Osteoblast (primary cell): ENCODE measurements around the gene FAM186B. TPM values are rescaled to one million over a fixed set of nuclear protein-coding genes. Genes with fewer than 3 reads are reported as not detected.
A peak's percentile ranks its signal among the peaks of the same experiment; 100 is the strongest.

Experiments
- DNase-seq: peaks from one replicate; pipeline ENCODE4 v3.0.0; 2011; ENCODE audit warnings: low spot score, mixed read lengths; ENCODE audit not compliant: insufficient read length; ENCODE audit errors: missing footprints
- H2AFZ ChIP-seq: 2 replicates; pipeline ENCODE4 v1.6.0; 2011; ENCODE audit warnings: mild to moderate bottlenecking, low read length
- H3K27ac ChIP-seq: 2 replicates; pipeline ENCODE4 v1.5.1; 2011; ENCODE audit warnings: mild to moderate bottlenecking, low read depth, low read length, moderate library complexity
- H3K27me3 ChIP-seq: 2 replicates; pipeline ENCODE4 v1.6.0; 2012; ENCODE audit warnings: mild to moderate bottlenecking, control low read depth, inconsistent platforms, low read length, moderate library complexity; ENCODE audit not compliant: insufficient read depth
- H3K36me3 ChIP-seq: 2 replicates; pipeline ENCODE4 v1.5.1; 2011; ENCODE audit warnings: mild to moderate bottlenecking, low read length, control low read depth, moderate library complexity; ENCODE audit not compliant: insufficient read depth
- H3K4me1 ChIP-seq: 2 replicates; pipeline ENCODE4 v1.5.1; 2011; ENCODE audit warnings: mild to moderate bottlenecking, low read length, control low read depth, moderate library complexity; ENCODE audit not compliant: insufficient read depth
- H3K4me2 ChIP-seq: 2 replicates; pipeline ENCODE4 v1.6.0; 2011; ENCODE audit warnings: mild to moderate bottlenecking, low read length; ENCODE audit not compliant: insufficient read depth
- H3K4me3 ChIP-seq: fragments of 200-600 bp; sonication (generic); 3 replicates; pipeline ENCODE4 v1.5.1; 2012; ENCODE audit warnings: mild to moderate bottlenecking, low read length, inconsistent platforms; ENCODE audit not compliant: insufficient read depth
- H3K79me2 ChIP-seq: 2 replicates; pipeline ENCODE4 v1.6.0; 2012; ENCODE audit warnings: mild to moderate bottlenecking, low read length, control low read depth, inconsistent platforms; ENCODE audit not compliant: insufficient read depth
- H3K9me3 ChIP-seq: 2 replicates; pipeline ENCODE4 v1.5.1; 2011; ENCODE audit warnings: low read depth, low read length, control low read depth
- H4K20me1 ChIP-seq: 2 replicates; pipeline ENCODE4 v1.6.0; 2012; ENCODE audit warnings: mild to moderate bottlenecking, low read length, control low read depth; ENCODE audit not compliant: insufficient read depth
- total RNA-seq: library from RNA; depleted of rRNA; stranded (reverse); fragments of >200 nt; gene quantifications from 2 replicates; pipeline ENCODE4 v1.2.3, GENCODE V29; 2012
- TF ChIP-seq, protein P1 (sequence below): IDR thresholded peaks from 2 replicates; pipeline ENCODE4 v1.5.1; 2011; ENCODE audit warnings: mild to moderate bottlenecking, low read depth, low read length, moderate library complexity; ENCODE audit errors: extremely low read depth

FAM186B gene
- total RNA-seq, 1 donor: 0.72 TPM

DNA sequence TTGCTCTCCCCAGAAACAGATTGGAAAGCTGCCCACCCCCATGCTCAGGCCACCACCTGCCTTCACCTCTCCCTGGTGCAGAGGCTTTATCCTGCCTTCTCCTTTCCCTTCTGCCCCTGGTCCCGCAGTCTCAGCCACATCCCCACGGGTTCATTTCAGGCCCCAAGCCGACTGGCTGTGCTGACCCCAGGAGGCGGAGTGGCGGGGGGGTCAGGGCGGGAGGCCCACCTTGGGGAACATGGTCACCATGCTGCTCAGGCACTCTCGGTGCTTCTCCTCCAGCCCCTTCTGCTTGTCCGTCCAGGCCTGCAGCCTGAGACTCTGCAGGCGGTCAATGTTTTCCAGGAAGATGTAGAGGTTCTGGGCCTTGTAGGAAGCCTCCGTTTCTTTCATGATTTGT is 6.9 kb downstream of the FAM186B start:
- Histone ChIP-seq H3K4me2 (no peak overlapping the region), H2AFZ (no peak overlapping the region), H3K27ac (no peak overlapping the region)

DNA sequence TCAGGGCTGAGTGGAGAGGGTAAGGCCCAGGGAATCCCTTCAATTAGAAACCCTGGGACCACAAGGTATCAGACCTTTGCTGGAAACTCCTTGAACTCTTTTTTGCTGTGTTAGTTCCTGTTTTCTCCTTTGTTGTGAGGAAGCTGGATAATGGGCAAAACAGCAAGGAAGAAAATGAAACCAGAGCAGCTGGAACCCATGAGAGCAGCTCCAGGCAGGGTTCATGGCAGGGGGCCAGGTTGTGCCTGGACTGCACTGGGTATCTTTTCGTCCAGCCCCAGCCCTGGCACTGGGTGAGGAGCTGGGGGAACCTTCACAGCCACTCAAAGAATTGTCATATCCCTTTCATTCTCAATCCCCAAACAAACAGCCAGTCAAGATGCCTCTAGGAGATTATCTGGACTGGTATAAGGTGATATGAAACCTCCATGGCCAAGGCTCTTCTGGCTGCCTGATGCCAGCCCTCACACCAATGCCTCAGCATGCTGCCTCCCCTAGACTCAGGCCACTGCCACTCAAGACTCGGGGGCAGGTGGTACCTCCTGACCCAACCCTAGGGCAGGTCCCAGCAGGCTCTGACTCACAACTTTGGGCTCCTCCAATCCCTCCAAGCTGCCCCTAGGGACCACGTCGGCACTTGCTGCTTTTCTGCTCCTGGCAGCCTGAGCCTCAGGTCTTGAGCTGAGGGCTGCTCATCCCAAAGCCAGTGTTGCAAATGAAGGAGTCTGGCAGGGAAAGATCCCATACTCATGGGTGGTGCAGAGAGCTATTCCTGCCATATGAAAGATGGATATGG is 16.5 kb downstream of the FAM186B start:
- no peak overlapping the region for H2AFZ ChIP-seq
- H3K27me3 ChIP-seq: no peaks in the 10 kb centered on the region
- DNase-seq: no peak
- no peaks in the 10 kb centered on the region for H3K9me3 ChIP-seq
- no peaks in the 10 kb centered on the region for H3K79me2 ChIP-seq
- no peak overlapping the region for H3K4me3 ChIP-seq
- no peaks in the 10 kb centered on the region for H3K36me3 ChIP-seq
- H3K4me2 ChIP-seq: no peak overlapping the region
- TF ChIP-seq, protein P1, sequence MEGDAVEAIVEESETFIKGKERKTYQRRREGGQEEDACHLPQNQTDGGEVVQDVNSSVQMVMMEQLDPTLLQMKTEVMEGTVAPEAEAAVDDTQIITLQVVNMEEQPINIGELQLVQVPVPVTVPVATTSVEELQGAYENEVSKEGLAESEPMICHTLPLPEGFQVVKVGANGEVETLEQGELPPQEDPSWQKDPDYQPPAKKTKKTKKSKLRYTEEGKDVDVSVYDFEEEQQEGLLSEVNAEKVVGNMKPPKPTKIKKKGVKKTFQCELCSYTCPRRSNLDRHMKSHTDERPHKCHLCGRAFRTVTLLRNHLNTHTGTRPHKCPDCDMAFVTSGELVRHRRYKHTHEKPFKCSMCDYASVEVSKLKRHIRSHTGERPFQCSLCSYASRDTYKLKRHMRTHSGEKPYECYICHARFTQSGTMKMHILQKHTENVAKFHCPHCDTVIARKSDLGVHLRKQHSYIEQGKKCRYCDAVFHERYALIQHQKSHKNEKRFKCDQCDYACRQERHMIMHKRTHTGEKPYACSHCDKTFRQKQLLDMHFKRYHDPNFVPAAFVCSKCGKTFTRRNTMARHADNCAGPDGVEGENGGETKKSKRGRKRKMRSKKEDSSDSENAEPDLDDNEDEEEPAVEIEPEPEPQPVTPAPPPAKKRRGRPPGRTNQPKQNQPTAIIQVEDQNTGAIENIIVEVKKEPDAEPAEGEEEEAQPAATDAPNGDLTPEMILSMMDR: no peak
- H3K27ac ChIP-seq: no peak overlapping the region
- H3K4me1 ChIP-seq: peaks cover 4% of the 10 kb centered on the region
- H4K20me1 ChIP-seq: no peaks in the 10 kb centered on the region

More for the DNA sequence above, 6.9 kb downstream of the FAM186B start:
- no peaks in the 10 kb centered on the region for H3K79me2 ChIP-seq
- no peak overlapping the region for H3K4me3 ChIP-seq
- no peaks in the 10 kb centered on the region for H3K4me1 ChIP-seq
- H3K9me3 ChIP-seq: no peaks in the 10 kb centered on the region
- TF ChIP-seq, protein P1: no peak
- no peaks in the 10 kb centered on the region for H4K20me1 ChIP-seq
- no peak for DNase-seq
- H3K27me3 ChIP-seq: no peaks in the 10 kb centered on the region
- peaks cover 3% of the 10 kb centered on the region for H3K36me3 ChIP-seq

DNA sequence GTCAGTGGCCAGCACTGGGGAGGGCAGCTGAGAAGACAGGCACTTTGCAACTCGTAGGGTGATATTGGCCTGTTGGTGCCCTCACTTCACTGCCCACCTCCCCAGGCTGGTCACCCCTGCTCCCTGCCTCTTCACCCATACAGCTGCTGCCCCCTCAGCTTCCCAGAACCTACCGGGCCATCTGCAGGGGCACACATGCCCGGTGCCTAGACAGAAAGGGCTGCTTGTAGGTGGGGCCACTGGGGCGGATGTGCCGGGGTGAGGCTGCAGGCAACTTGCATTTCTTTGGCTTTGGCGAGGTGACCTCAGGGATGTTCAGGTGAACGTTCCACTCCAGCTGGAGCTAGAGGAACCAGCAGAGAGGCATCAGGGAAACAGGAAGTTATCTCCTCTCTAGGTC is 17.2 kb downstream of the FAM186B start:
- no peak overlapping the region for H2AFZ ChIP-seq
- H3K4me1 ChIP-seq: peaks cover 4% of the 10 kb centered on the region
- no peak overlapping the region for H3K4me3 ChIP-seq
- no peaks in the 10 kb centered on the region for H3K27me3 ChIP-seq
- H3K36me3 ChIP-seq: no peaks in the 10 kb centered on the region
- TF ChIP-seq, protein P1: no peak
- DNase-seq: no peak
- H3K27ac ChIP-seq: no peak overlapping the region
- no peaks in the 10 kb centered on the region for H4K20me1 ChIP-seq
- no peaks in the 10 kb centered on the region for H3K9me3 ChIP-seq
- H3K4me2 ChIP-seq: no peak overlapping the region
- no peaks in the 10 kb centered on the region for H3K79me2 ChIP-seq

DNA sequence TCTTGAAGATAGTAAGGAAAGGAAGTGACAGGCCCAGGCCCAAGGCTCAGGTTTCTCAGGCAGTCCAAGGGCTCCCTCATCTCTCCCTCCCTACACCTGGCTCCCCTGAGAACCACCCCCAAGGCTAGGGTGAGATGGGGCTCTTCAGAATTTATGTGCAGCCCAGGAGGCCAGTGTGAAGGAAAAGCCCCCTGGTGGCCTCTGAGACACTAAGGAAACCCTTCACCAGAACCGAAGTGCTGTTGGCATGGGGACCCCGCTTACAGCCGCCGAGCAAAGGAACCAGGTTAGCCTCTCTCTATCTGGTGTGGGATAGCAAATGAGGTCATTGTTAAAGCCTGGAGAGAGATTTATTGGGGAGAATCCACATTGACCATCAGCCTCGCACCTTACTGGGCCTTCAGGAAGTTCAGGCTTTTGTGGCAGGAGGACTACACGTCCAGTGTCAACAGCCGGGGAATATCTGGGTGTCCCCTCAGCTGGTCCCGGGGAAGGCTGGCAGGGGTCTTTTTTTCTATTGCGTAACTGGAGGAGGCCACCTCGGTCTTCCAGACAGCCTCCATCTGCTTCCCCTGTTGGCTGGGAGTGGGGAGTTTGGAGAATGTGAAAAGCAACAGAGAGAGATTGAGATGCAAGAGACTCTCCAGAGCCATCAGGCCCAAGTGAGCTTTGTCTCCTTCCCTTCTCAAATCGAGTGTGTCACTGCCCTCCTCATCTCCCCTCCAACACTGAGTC is 18.1 kb downstream of the FAM186B start:
- Histone ChIP-seq H3K79me2 (peaks cover under 1% of the 10 kb centered on the region), H3K36me3 (no peaks in the 10 kb centered on the region), H3K27me3 (no peaks in the 10 kb centered on the region)

More for the DNA sequence above, 18.1 kb downstream of the FAM186B start:
- DNase-seq: no peak
- no peak overlapping the region for H2AFZ ChIP-seq
- H4K20me1 ChIP-seq: peaks cover under 1% of the 10 kb centered on the region
- peaks cover 4% of the 10 kb centered on the region for H3K4me1 ChIP-seq
- no peaks in the 10 kb centered on the region for H3K9me3 ChIP-seq
- H3K27ac ChIP-seq: no peak overlapping the region
- TF ChIP-seq, protein P1: peak; percentile 15
- H3K4me2 ChIP-seq: no peak overlapping the region
- no peak overlapping the region for H3K4me3 ChIP-seq
